ENCODE data around the gene CACNA1D. TPM values are rescaled to one million over a fixed set of nuclear protein-coding genes. Genes with fewer than 3 reads are reported as not detected.

Gene CACNA1D
- total RNA-seq, 8 experiments from 2014 or later, result 1.2 to 15.3 (median 5.9) TPM

DNA sequence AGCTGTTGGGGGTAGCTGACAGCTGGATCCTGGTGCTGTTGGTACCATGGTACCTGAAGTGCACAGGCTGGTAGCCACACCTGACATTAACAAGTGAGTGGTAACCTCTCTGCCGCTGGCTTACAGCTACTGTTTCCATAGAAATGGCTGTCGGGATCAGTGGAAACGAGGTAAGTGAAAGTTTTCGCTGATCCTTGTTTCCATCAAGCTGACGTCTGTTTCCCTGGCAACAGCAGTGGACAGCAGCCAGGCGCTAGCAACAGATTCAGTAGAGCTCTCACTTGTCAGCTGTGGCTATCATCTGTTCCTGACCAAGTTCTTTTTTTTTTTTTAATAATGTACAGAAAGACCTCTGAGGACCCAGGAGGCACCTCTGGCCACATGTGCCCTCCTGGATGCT, 185.6 kb downstream of the CACNA1D start:
- Histone ChIP-seq H3K4me1 (replicated peaks in 1 of 2) (peaks cover 0 to 7% of the 10 kb centered on the region in 2 donors), H3K27ac (no peak overlapping the region), H3K4me3 (no peak overlapping the region)
- ATAC-seq (replicated peaks in 6 of 8), result peak in 5 of 8 experiments; percentile 67 to 94 (median 77)
- in situ Hi-C loops (cut with MboI; ENCODE audit: low pct_unique_long_range_greater_than_20kb in 2 of 9, low sequenced_read_pairs in 9 of 9, unreplicated experiment in 9 of 9), result no loop called here
- WGBS, 10 experiments, result 6 to 35% (median 13%) methylated on average over 2 to 6 of the region's 6 CpGs; no CpG with 5 or more reads in 3 of the 10 experiments

GRCh38 chr3:53682807-53683206, 188.4 kb downstream of the CACNA1D start:
- no peak overlapping the region for H3K4me3 ChIP-seq
- ATAC-seq (replicated peaks in 6 of 8), result no peak
- WGBS, 10 experiments, result 0 to 100% (median 64%) methylated on average over 1 to 3 of the region's 3 CpGs; no CpG with 5 or more reads in 1 of the 10 experiments

DNA sequence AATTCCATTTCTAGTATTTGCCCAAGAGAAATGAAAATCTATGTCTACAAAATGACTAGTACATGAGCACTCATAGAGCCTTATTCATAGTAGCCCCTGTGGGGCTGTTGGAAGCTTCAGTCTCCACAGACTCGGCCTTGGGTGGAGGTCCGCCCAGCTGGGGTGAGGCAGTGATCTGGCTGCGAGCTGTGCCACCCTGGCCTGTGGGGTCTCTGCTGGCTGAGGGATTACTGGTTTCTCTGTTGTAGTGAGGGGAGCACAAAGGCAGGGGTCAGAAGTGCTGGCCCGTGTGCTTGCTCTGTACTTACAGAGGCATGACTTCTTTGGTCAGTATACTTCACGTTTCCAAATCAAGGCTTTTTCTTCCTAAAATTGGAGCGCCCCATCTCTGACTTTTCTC, 193.7 kb downstream of the CACNA1D start:
- WGBS, 10 experiments, result 25 to 86% (median 80%) methylated on average over 1 to 5 of the region's 6 CpGs; no CpG with 5 or more reads in 5 of the 10 experiments
- Histone ChIP-seq H3K4me3 (no peak overlapping the region), H3K27ac (no peak overlapping the region), H3K4me1 (replicated peaks in 1 of 2) (no peaks in the 10 kb centered on the region)
- no peak for ATAC-seq (replicated peaks in 6 of 8)
- in situ Hi-C loops (cut with MboI; ENCODE audit: low pct_unique_long_range_greater_than_20kb in 2 of 9, low sequenced_read_pairs in 9 of 9, unreplicated experiment in 9 of 9), result no loop called here

More at GRCh38 chr3:53682807-53683206, 188.4 kb downstream of the CACNA1D start:
- Histone ChIP-seq H3K27ac (no peak overlapping the region), H3K4me1 (replicated peaks in 1 of 2) (peaks cover 0 to 7% of the 10 kb centered on the region in 2 donors)
- in situ Hi-C loops (cut with MboI; ENCODE audit: low pct_unique_long_range_greater_than_20kb in 2 of 9, low sequenced_read_pairs in 9 of 9, unreplicated experiment in 9 of 9), result no loop called here

GRCh38 chr3:53688989-53689388, 194.6 kb downstream of the CACNA1D start:
- no peak for ATAC-seq (replicated peaks in 6 of 8)
- Histone ChIP-seq H3K4me1 (replicated peaks in 1 of 2) (no peaks in the 10 kb centered on the region), H3K4me3 (no peak overlapping the region), H3K27ac (no peak overlapping the region)
- WGBS, 10 experiments, result 0 to 76% (median 54%) methylated on average over 1 to 5 of the region's 5 CpGs; no CpG with 5 or more reads in 6 of the 10 experiments
- in situ Hi-C loops (cut with MboI; ENCODE audit: low pct_unique_long_range_greater_than_20kb in 2 of 9, low sequenced_read_pairs in 9 of 9, unreplicated experiment in 9 of 9), result no loop called here

DNA sequence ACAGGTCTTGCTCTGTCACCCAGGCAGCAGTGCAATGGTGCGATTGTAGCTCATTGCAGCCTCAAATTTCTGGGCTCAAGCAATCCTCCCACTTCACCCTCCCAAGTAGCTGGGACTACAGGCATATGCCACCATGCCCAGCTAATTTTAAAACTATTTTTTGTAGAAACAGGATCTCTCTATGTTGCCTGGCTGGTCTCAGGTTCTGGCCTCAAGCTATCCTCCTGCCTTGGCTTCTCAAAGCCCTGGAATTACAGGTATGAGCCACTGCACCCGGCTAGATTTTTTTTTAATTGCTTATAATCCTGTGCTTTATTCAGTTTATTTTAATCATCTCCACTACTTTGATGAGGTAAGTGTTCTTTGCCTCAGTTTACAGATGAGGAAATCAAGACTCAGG, 195.3 kb downstream of the CACNA1D start:
- no peak overlapping the region for H3K4me3 ChIP-seq
- no peaks in the 10 kb centered on the region for H3K4me1 ChIP-seq (replicated peaks in 1 of 2)
- no peak overlapping the region for H3K27ac ChIP-seq
- ATAC-seq (replicated peaks in 6 of 8), result no peak
- in situ Hi-C loops (cut with MboI; ENCODE audit: low pct_unique_long_range_greater_than_20kb in 2 of 9, low sequenced_read_pairs in 9 of 9, unreplicated experiment in 9 of 9), result no loop called here
- 23 to 100% (median 80%) methylated on average over 1 to 2 of the region's 2 CpGs; no CpG with 5 or more reads in 2 of the 10 experiments for WGBS, 10 experiments

- Histone ChIP-seq H3K27ac (no peak overlapping the region), H3K4me3 (no peak overlapping the region), H3K4me1 (replicated peaks in 1 of 2) (no peaks in the 10 kb centered on the region)
- WGBS, 10 experiments, result 0 to 100% (median 50%) methylated on average over 1 to 5 of the region's 7 CpGs; no CpG with 5 or more reads in 2 of the 10 experiments
- in situ Hi-C loops (cut with MboI; ENCODE audit: low pct_unique_long_range_greater_than_20kb in 2 of 9, low sequenced_read_pairs in 9 of 9, unreplicated experiment in 9 of 9), result no loop called here
- ATAC-seq (replicated peaks in 6 of 8), result no peak
Measured at GRCh38 chr3:53690521-53690920, 196.1 kb downstream of the CACNA1D start.

- WGBS, 10 experiments, result 25 to 100% (median 88%) methylated on average over 2 of the region's 2 CpGs; no CpG with 5 or more reads in 7 of the 10 experiments
- H3K4me1 ChIP-seq (replicated peaks in 1 of 2), result no peaks in the 10 kb centered on the region
- H3K27ac ChIP-seq, result no peak overlapping the region
- no peak overlapping the region for H3K4me3 ChIP-seq
- in situ Hi-C loops (cut with MboI; ENCODE audit: low pct_unique_long_range_greater_than_20kb in 2 of 9, low sequenced_read_pairs in 9 of 9, unreplicated experiment in 9 of 9), result no loop called here
- no peak for ATAC-seq (replicated peaks in 6 of 8)
Measured at GRCh38 chr3:53691349-53691748, 196.9 kb downstream of the CACNA1D start.

GRCh38 chr3:53691885-53692284, 197.5 kb downstream of the CACNA1D start:
- 57 to 100% (median 95%) methylated on average over 1 to 3 of the region's 3 CpGs for WGBS, 10 experiments
- Histone ChIP-seq H3K27ac (no peak overlapping the region), H3K4me1 (replicated peaks in 1 of 2) (no peaks in the 10 kb centered on the region), H3K4me3 (no peak overlapping the region)
- ATAC-seq (replicated peaks in 6 of 8), result no peak
- in situ Hi-C loops (cut with MboI; ENCODE audit: low pct_unique_long_range_greater_than_20kb in 2 of 9, low sequenced_read_pairs in 9 of 9, unreplicated experiment in 9 of 9), result no loop called here

DNA sequence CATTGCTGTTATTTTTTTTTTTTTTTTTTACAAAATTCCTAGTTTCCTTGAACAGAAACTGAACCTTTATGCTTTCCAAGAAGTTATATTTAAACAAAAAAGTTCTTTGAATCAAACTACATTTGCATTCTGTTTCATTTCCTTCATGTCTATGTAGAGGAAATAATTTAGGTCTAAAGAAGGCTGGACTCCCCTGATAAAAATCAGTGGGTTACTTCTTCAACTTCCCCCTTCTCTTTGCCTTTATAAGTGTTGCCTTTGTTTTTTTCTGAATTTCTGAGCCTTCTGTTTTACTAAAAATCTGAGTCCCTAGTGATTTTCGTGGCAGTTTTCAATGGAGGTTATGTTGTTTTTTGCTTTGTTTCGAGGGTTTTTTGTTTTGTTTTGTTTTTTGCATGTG, 199.0 kb downstream of the CACNA1D start:
- no peak overlapping the region for H3K4me3 ChIP-seq
- no peaks in the 10 kb centered on the region for H3K4me1 ChIP-seq (replicated peaks in 1 of 2)
- in situ Hi-C loops (cut with MboI; ENCODE audit: low pct_unique_long_range_greater_than_20kb in 2 of 9, low sequenced_read_pairs in 9 of 9, unreplicated experiment in 9 of 9), result no loop called here
- ATAC-seq (replicated peaks in 6 of 8), result no peak
- WGBS, 10 experiments, result 0 to 88% (median 54%) methylated on average over 2 of the region's 2 CpGs; no CpG with 5 or more reads in 1 of the 10 experiments
- H3K27ac ChIP-seq, result no peak overlapping the region

GRCh38 chr3:53694046-53694445, 199.6 kb downstream of the CACNA1D start:
- Histone ChIP-seq H3K4me1 (replicated peaks in 1 of 2) (no peaks in the 10 kb centered on the region), H3K4me3 (no peak overlapping the region), H3K27ac (no peak overlapping the region)
- in situ Hi-C loops (cut with MboI; ENCODE audit: low pct_unique_long_range_greater_than_20kb in 2 of 9, low sequenced_read_pairs in 9 of 9, unreplicated experiment in 9 of 9), result no loop called here
- no peak for ATAC-seq (replicated peaks in 6 of 8)
- WGBS, 10 experiments, result 60 to 83% (median 83%) methylated on average over 1 to 2 of the region's 4 CpGs; no CpG with 5 or more reads in 7 of the 10 experiments

DNA sequence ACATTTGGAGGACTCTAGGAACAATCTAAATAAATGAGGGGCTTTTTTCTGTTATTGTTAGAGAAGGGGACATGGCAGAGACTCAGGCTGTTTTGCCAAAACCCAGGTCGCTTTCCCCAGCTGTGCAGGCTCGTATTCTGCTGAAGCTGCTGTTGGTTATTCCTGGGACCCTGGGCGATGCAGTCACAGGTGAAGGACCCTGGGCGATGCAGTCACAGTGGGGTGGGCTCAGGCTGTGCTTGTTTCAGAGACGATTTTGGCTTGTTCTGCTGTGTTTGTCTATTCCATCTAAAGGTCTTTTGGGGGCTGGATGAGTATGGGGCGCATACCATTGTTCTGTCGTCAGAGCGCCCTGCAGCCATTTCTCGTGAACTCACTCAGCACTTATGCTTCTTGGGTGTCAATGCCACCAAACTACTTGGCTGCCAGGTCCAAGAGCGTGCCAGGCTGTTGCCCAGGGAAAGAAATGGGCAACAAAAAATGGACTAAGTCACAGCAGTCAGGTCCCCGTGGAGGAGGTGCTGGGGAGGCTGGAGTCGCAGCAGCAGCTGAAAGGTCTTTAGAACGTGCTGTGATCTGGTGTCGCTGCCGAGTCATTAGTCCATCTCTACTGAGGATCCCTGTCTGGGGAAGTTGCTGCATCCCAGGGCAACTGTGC, 200.4 kb downstream of the CACNA1D start:
- H3K27ac ChIP-seq, result no peak overlapping the region
- in situ Hi-C loops (cut with MboI; ENCODE audit: low pct_unique_long_range_greater_than_20kb in 2 of 9, low sequenced_read_pairs in 9 of 9, unreplicated experiment in 9 of 9), result no loop called here
- H3K4me1 ChIP-seq (replicated peaks in 1 of 2), result no peaks in the 10 kb centered on the region
- 33 to 93% (median 73%) methylated on average over 1 to 11 of the region's 15 CpGs; no CpG with 5 or more reads in 1 of the 10 experiments for WGBS, 10 experiments
- ATAC-seq (replicated peaks in 6 of 8), result no peak
- H3K4me3 ChIP-seq, result no peak overlapping the region

GRCh38 chr3:53695324-53695690, 200.9 kb downstream of the CACNA1D start:
- Histone ChIP-seq H3K27ac (no peak overlapping the region), H3K4me1 (replicated peaks in 1 of 2) (no peaks in the 10 kb centered on the region), H3K4me3 (no peak overlapping the region)
- WGBS, 10 experiments, result 60 to 100% (median 93%) methylated on average over 1 to 3 of the region's 7 CpGs; no CpG with 5 or more reads in 3 of the 10 experiments
- in situ Hi-C loops (cut with MboI; ENCODE audit: low pct_unique_long_range_greater_than_20kb in 2 of 9, low sequenced_read_pairs in 9 of 9, unreplicated experiment in 9 of 9), result no loop called here
- no peak for ATAC-seq (replicated peaks in 6 of 8)

GRCh38 chr3:53696401-53697172, 202.2 kb downstream of the CACNA1D start:
- H3K4me1 ChIP-seq (replicated peaks in 1 of 2), result no peaks in the 10 kb centered on the region
- 10 to 100% (median 60%) methylated on average over 1 to 3 of the region's 4 CpGs; no CpG with 5 or more reads in 3 of the 10 experiments for WGBS, 10 experiments
- peak in 3 of 8 experiments; percentile 40 to 95 (median 86) for ATAC-seq (replicated peaks in 6 of 8)
- in situ Hi-C loops (cut with MboI; ENCODE audit: low pct_unique_long_range_greater_than_20kb in 2 of 9, low sequenced_read_pairs in 9 of 9, unreplicated experiment in 9 of 9), result no loop called here
- no peak overlapping the region for H3K4me3 ChIP-seq
- no peak overlapping the region for H3K27ac ChIP-seq

Measured in motor neuron (in vitro differentiated cells).